ENCODE results near the gene MAPK4.

DNA sequence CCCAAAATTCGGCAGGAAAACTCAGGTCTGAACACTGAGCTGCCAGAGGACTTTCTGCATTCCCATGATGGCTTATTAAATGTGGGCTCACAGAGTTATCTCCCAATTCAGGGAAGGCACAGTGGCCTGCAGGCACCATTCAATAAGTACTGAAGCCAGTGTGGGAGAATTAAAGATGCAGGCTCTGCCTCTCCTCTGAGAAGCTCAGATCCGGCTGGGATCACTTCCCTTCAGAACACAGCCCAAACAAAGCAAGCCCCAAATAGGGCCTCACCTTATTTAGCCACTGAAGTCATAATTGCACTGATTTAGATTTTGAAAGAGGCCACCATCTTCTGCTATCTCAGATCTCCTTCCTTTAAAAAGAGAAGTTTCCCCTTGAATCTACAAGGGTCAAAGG lies 94.3 kb downstream of the MAPK4 start:
- TF ChIP-seq GATA2 (IDR thresholded peaks at IDR 0.05; ENCODE audit: low read depth, low read length) (no peak), GATA3 (IDR thresholded peaks at IDR 0.05; ENCODE audit: low read depth, low read length) (no peak)

Data from SH-SY5Y (cell line).